HG03442 (cell line): ENCODE data around the gene DOCK6.

ENCODE experiments used
- ATAC-seq: cut with Tn5 transposase; IDR thresholded peaks from one replicate; pipeline ENCODE4 v1.9.1; 2021; ENCODE audit warnings: mild to moderate bottlenecking, moderate library complexity; ENCODE audit not compliant: unreplicated experiment

Gene DOCK6

DNA sequence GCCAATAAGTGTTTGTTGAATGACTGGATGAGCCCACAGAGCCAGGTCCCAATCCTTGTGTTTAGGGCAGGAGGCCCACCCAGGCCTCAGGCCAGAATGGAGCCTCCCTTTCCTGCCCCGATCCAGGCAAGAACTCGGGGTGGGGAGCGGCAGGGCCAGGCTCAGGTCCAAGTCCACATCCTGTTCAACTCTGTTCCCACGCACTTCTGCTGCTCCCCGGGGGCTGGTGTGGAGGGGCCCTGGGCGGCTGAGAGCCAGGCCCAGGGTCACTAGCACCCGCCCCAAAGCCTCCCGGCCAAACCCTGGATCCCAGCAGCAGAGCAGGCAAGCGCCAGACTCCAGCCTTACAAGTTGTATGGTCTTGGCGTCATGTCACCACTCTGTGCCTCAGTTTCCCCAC is 14.9 kb downstream of the DOCK6 start:
- no peak for ATAC-seq

- no peak for ATAC-seq
Observed at GRCh38 chr19:11246941-11247340, 15.4 kb downstream of the DOCK6 start.

- no peak for ATAC-seq
Observed at GRCh38 chr19:11244846-11245589, 17.3 kb downstream of the DOCK6 start.

- no peak for ATAC-seq
Observed at GRCh38 chr19:11243798-11244169, 18.5 kb downstream of the DOCK6 start.

DNA sequence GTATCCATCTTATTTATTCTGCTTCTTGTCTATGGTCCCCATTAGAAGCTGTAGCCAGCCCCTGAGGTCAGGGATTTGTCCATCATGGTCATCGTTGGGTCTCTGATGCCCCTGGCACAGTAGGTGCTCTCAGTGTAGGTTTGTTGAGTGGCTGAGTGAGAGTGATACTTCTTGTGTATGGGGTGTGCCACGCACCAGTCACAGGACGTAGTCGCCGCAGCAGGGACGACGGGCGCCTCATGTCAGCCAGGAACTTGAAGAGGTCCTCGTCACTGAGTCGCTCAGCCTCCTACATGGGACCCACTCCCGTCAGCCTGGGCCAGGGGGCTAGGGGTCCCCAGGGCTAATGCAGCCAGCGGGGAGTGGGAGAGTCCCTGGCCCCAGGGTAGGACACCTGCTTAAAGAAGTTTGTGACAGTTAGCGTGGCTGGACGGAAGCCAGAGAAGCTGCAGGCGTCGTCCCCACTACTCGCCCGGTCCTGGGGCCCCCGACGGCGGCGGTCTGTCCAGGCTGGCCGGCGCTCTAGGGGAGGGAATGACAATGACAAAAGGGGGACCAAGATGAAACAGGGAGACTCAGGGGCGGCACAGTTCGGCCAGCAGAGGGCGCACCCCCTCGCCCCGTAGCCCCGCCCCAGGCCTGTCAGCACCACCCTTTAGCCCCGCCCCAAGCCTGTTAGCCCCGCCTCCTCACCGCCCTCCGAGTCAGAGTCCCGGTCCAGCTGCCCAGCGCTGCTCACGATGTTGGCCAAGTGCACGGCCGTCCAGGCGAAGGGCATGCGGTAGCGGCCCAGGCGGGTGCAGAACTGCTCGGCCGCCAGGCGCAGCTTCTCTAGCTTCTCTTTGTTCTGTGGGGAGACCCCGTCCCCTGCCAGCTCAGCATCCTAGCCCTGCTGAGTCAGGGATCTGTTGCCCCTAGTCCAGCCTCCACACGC is 19.2 kb downstream of the DOCK6 start:
- ATAC-seq: no peak

- ATAC-seq: no peak
Observed at GRCh38 chr19:11242025-11242424, 20.3 kb downstream of the DOCK6 start.

DNA sequence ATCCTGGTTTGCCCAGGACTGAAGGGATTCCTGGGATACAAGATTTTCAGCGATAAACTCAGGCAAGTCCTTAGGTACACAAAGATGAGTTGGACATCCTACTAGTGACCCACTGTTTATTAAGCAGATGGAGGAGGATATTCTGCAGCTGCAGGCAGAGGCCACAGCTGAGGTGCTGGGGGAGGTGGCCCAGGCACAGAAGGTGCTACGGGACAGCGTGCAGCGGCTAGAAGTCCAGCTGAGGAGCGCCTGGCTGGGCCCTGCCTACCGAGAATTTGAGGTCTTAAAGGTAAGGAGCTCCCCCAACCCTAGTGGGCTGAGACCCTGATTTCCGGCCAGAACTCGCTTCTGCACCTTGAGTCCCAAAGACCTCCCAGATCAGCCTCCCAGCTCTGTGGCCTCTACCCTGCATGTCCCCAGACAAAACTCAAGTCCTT is 22.3 kb downstream of the DOCK6 start:
- ATAC-seq: no peak

- ATAC-seq: no peak
Observed at GRCh38 chr19:11239377-11240000, 22.8 kb downstream of the DOCK6 start, which contains the start of gene ANGPTL8. TSS of gene ANGPTL8 (plus strand) at chr19:11239619. CDS start at chr19:11239638, 19 bp downstream.

DNA sequence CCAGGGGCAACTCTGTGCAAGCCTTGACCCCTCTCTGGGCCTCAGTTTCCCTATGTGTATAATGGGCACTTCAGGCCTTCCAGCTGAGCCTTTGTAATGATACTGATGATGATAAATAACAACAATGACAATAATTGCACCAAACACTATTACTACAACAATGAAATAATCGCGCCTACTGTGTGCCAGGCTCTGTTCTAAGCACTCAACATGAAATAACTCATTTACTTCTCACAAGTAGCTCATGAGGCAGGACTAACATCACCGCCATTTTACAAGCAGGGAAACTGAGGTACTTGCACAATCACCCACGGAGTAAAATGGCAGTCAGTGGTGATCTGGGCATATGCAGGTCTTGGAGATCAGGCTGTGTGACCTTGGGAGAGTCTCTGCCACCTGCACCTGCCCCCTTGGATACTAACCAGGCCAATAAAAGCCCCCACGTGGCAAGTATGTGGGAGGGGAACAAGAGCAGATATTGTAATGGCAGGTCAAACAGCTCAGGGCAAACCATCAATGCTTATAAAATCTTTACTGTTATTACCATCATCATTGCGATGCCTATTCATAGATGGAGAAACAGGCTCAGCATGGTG is 23.4 kb downstream of the DOCK6 start:
- ATAC-seq: no peak

GRCh38 chr19:11238041-11238440 is 24.3 kb downstream of the DOCK6 start:
- no peak for ATAC-seq

DNA sequence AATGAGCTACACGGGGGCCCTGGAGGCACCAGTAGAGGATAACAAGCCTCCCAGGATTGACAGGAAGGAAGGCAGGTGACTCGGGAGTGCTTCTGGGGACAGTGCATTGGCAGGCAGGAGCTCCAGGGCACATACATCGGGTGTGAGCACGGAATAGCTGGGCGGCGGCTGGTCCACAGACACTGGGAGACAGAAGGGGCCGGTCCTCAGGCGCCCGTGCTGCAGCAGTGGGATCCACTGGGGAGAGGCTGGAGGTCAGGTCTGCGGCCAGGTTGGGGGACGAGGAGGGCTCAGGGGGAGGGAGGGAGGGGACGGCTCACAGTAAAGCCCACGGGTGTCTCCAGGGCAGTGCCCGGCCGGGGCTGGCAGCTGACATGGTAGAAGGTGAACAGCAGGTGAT is 25.0 kb downstream of the DOCK6 start:
- ATAC-seq: no peak

DNA sequence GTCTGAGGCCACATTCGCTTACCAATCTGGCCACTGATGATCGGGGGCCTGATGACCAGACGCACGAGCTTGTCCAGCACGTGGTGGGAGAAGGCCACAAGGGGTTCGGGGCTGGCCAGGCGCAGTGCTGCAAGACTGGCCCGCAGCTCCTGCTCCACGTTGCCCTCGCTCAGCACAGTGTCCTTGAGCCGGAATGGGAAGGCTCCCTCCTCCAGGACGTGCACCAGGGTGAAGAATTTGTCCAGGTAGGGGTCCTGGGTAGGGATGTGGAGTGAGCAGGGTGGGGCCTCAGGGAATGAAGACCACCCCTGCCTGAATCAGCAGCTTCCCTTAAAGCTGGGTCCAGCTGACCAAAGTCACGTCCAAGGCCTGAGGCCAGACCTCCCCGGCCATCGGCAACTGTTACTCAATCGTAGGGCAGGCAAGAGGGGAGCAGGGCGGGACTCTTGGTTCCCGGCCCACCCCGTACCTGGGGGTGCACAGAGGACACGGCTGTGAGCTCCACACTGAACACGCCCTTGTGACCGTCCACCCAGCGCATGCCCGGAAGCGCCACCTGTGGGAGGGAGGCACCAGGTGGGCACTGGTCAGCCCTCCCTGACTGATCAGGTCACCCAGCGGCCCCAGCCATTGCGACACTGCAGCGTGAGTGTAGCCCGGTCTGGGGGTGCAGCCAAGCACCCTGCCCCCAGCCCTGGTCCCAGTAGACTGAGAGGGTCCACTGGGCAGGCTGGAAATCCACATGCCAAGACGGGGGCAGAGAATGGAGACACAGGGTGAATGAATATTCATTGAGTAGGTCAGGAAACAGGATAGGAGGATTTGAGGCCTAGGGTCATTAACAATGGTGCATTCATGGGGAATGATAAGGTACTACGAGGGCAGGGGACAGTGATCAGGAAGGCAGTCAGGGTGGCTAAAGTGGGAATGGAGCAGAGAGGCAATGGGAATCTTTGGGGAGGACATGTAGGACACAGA is 25.7 kb downstream of the DOCK6 start:
- ATAC-seq: no peak

- ATAC-seq: no peak
Observed at GRCh38 chr19:11234486-11235075, 27.7 kb downstream of the DOCK6 start.

GRCh38 chr19:11233073-11233472 is 29.3 kb downstream of the DOCK6 start:
- no peak for ATAC-seq

GRCh38 chr19:11232555-11232954 is 29.8 kb downstream of the DOCK6 start:
- ATAC-seq: no peak

DNA sequence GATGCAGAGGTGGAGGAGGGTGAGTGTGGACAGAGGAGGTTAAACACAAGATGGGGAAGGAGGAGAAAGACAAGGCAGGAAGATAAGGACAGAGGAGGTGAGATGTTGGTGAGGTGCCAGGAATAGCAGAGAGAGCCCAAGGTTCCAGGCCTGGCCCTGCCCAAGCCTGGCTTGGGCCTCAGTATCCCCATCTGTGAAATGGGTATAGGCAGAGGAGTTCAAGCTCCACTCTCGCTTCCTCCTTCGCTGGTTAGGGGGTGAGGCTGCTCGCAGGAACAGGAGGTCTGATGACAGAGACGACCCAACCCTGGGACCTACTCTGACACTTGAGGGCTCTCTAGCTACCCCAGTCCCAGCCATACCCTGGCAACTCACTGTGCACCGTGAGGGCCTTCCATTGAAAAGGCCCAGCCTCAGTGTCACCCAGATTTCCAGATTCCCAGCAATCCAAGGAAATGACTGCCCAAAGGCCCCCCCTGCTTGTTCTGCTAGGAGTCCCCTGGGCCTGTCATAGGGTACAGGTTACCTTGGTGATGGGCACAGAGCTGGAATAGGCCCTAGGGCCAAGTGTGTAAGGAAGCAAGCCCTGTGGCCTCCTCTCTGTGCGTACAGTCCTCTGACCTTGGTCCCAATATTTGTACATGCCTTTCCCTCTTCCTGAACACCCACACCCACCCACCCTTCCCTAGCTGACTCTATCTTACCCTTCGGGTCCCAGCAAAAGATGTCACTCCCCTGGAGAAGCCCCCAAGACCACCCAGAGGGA is 31.5 kb downstream of the DOCK6 start:
- no peak for ATAC-seq

DNA sequence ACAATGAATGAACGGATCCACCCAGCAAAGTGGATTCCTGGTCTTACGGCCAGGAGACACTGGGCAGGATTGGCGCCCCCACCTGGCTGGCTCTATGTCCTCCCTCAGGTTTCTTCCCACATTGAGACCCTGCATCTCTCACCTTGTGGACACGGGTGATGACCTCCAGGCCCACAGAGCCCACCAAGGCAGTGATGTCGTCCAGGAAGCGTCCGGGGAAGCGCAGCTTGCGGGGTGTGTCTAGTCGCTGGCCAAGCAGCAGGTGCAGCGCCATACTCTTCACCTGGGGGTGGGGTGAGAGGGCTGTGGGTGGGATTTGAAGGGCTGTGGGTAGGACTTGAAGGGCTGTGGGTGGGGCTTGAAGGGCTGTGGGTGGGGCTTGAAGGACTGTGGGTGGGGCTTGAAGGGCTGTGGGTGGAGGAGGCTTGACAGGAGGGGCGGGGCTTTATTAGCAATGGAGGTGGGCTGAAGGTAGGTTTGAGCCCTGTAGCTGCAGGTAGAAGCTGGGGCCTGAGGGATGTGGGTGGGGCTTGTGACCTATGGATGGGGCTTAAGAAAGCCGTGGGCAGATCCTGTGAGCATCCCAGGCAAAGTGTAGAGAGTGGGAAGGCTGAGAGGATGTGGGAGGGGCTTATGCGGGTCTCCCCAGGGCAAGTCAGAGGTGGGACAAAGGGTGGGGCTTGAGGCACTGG is 35.0 kb downstream of the DOCK6 start:
- no peak for ATAC-seq

- no peak for ATAC-seq
Observed at GRCh38 chr19:11226716-11227166, 35.6 kb downstream of the DOCK6 start.
